HG02970 (cell line): ENCODE measurements around the gene USP20.

ENCODE experiments used
- ATAC-seq: cut with Tn5 transposase; IDR thresholded peaks from one replicate; pipeline ENCODE4 v1.9.1; 2021; ENCODE audit warnings: mild to moderate bottlenecking, moderate library complexity, moderate number of reproducible peaks; ENCODE audit not compliant: unreplicated experiment, low FRiP score

Gene USP20

DNA sequence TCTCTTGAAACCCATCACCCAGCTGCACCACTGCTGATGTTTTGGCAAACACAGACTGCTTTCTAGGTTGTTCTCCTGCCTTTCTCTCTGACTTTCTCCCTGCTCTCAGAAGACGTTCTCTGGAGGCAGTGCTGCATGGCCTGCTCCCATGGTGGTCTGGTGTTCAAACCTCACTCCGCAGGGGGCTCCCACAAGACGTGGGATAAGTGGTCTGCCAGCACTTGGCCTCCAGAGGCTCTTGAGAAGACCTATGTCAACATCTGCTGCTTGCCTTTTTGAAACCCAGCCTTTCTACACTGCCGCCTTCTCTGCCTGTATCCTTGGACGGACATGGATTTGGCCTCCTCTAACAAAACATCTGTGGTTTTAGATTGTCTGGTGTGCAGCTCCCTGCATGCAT lies 16.6 kb downstream of the USP20 start:
- no peak for ATAC-seq

DNA sequence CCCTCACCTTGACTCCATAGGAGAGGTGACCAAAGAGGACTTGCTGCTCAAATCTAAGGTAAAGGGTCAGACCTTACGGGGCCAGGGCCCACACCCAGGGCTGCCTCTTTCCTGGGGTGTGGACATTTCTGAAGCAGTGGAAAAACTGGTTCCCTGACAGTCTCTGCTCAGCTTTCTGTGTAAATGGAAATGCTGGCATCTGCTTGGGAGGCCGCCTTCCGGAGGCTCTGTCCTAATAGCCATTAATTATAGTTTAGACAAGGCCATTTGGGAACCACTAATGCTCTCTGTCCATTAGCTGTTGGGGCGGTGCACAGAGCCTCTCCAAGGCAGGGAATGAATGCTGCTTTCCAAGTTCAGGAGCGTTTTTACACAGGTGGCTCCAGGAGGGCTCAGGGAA lies 17.3 kb downstream of the USP20 start:
- no peak for ATAC-seq

GRCh38 chr9:129853614-129854013 lies 18.4 kb downstream of the USP20 start:
- no peak for ATAC-seq

DNA sequence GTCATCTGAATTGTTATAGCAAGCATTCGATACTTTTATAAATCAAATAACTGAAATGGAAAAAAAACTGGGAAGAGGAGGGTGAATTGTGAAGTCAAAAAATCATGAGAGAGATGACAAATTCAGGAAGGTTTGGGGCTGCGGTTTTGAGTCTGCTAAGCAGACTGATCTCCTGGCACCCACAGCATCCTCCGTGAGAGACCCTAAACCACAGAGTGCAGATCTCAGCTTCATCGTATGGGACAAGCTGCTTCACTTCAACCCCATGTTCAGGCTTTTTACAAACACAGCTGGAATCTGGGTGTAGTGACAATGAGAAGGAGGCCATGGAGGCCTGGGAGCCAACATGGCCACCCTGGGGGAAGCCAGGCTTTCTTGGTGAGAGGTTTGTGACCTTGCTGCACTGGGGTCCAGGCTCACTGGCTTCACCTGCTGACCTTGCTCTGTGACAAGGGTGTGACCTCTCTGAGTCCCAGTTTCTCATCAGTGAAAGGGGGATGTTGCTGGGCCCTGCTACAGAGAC lies 19.4 kb downstream of the USP20 start:
- no peak for ATAC-seq

DNA sequence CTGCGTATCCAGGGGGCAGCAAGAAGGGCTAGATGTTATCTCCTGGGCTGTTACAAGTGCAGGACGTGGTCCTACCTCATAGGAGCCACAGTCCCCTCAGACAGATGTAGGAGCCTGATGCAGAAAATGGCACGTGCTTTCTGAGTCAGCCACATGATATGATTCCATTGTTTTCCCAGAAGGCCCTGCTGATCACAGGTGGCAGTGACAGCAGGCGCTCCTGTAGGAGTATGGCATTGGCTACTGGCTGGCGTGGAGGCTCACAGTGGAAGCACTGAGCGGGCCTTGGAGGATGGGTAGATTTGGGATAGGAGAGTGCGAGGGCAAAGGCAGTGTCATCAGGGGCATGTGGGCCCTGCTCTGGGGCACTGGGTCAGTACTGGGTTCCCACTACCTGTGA lies 21.9 kb downstream of the USP20 start:
- no peak for ATAC-seq

GRCh38 chr9:129858167-129858962 lies 23.1 kb downstream of the USP20 start:
- ATAC-seq = no peak

DNA sequence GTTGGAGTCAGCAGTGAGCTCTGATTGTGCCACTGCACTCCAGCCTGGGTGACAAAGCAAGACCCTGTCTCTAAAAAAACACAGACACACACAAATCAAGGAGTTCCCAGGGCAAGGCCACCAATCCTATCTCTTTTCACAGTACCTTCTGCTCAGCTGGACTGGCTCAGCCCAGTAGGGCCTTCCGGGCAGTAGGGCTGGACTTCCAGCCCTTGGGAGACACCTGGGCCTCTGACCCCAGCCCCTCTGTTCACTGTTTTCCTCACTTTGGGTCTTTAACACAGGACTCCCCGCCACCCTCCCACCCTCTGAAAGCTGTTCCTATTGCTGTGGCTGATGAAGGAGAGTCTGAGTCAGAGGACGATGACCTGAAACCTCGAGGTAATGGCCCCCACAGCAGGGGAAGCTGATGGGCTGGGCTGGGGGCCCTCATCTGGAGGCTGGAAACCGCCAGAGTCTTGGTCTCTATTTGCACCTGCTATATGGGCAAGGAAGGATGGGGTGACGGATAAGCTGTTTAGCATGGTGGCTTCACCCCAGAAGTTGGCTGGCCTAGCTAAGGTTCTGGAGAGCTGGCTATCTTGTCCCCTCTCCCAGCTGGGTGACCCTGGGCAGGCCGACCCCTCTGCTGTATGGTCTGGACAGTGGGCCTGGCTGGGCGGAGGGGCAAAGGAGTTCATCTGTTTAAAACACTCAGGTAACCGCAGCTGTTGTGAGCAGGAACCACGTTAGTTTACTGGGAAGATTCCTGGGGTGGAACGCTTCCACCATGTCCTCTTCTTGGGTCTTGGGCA lies 25.6 kb downstream of the USP20 start:
- ATAC-seq = no peak

- no peak for ATAC-seq
Measured at GRCh38 chr9:129861447-129861827, 26.2 kb downstream of the USP20 start.

GRCh38 chr9:129863059-129863690 lies 27.9 kb downstream of the USP20 start:
- no peak for ATAC-seq

DNA sequence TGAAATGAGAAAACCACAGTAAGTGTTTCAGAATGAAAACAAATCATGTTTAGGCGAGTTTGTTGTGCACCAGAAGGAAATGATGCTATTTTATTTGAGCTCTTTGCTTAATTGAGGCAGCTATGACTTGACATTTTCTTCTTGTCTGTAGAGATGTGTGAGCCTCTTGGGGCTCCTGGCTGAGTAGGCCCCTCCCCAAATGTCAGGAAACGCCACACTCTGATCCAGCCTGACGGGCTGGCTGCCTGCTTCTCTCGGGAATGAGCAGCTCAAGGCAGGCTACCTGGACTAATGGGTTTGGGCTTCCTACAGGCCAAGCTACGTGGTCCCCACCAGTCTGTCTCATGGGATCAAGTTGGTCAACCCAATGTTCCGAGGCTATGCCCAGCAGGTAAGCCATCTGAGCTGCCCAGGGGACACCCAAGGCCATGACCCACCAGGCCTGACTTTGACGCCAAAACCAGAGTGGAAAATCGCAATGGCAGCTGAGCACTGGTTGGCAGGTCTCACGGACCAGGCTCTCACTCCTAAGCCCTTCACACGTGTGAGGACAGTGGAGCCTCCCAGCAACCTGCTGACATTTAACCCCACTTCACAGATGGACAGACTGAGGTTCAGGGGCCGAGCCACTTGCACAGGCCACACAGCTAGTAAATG lies 29.9 kb downstream of the USP20 start:
- no peak for ATAC-seq

DNA sequence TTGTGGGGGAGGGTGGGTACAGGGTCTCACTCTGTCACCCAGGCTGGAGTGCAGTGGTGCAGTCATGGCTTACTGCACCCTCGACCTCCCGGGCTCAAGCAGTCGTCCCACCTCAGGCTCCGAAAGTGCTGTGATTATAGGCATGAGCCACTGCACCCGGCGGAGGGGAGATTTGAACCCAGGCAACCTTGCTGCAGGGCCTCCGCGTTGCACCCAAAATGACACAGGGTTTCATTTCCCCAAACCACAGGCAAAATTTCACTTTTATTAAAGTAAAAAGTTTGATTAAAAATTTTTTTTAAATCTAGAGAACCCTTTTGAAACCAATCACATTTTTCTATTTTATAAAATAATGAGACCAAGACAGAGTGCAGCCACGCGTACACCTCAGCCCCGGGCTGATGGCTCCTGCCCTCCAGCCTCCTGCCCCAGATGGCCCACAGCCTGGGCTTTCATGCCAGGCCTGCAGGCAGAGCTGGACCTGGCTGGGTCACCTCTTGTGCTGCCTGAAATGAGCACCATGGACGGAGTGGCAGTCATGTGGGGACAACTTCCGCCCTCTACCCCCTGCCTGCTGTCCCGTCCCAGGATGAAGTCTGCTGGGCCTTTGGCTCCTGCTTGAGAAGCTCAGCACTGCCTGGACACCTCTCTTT lies 30.5 kb downstream of the USP20 start:
- no peak for ATAC-seq

DNA sequence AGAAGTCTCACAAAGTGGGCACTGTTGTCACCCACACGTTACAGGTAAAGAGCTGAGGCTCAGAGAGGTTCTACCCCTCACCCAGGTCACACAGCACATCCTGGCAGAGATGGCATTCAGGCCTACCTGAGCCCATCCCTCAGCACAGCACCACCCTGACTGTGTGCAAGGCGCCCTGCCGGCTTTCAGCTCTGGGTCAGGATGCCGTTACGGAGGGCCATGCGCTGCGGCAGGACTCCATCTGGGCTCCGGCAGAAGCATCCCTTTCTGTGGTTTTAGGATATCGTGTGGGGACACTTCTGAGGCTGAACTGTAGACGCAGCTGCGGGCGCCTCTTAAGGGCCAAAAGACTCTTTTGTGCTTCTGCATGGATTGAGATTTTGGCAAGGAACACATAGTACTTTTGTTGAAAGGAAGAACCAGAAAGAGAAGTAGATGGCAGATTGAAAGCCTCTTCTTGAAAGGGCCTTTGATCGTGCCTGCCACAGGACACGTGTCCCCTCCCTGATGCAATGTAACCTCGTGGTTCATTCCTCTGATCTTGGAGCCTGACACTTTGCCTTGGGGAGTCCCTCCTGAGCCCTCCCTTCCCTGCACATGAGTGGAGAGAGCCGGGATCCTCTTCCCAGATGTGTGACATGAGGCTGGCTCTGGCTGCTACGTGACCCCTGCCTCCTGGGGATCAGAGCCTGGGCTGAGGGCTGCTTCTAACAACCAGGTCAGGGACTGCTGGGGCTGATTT lies 31.3 kb downstream of the USP20 start:
- no peak for ATAC-seq

- no peak for ATAC-seq
Measured at GRCh38 chr9:129867136-129868022, 32.1 kb downstream of the USP20 start.

GRCh38 chr9:129868023-129868871 lies 33.0 kb downstream of the USP20 start:
- no peak for ATAC-seq

DNA sequence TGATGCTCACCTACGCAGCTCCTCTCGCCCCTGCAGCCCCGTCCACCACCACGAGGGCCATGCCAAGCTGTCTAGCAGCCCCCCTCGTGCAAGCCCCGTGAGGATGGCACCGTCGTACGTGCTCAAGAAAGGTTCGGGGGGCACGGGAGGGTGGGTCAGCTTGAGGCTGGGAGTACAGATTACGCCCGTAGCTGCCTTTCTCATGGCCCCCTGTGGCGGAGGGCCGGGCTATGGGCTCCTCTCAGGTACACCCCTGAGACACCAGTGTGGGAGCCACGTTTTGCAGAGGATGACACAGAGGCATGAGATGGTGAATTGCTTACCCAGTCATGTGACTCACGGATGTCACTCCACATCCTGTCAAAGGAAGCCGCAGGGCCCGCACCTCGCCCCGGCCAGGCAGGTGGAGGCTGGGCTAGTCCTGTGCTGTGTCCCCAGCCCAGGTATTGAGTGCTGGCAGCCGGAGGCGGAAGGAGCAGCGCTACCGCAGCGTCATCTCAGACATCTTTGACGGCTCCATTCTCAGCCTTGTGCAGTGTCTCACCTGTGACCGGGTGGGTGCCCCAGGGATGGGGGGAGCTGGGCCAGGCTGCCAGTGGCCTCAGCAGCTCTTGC lies 33.7 kb downstream of the USP20 start:
- no peak for ATAC-seq

- ATAC-seq = no peak
Measured at GRCh38 chr9:129869585-129870501, 34.6 kb downstream of the USP20 start.
